Measurements from ENCODE around the gene MAPK1.
A peak's percentile ranks its signal among the peaks of the same experiment; 100 is the strongest.

MAPK1 gene

GRCh38 chr22:21803811-21804249 lies 63.6 kb downstream of the MAPK1 start:
- Histone ChIP-seq H3K4me3 (ENCODE audit: low read depth, low read length) (no peak overlapping the region), H3K36me3 (ENCODE audit: control insufficient read depth in 2 of 2, insufficient read depth in 1 of 2, low read length in 2 of 2) (peaks cover 12 to 90% of the 10 kb centered on the region in 2 experiments; a peak in 2 of 3 replicates), H3K27ac (ENCODE audit: extremely low read depth, low read depth, low read length) (no peak overlapping the region), H3K4me1 (ENCODE audit: control insufficient read depth, insufficient read depth, low read length) (peaks cover 3% of the 10 kb centered on the region; the same call in 1 of the 2 replicates), H3K9me3 (ENCODE audit: control insufficient read depth, insufficient read depth, low read depth, low read length) (no peaks in the 10 kb centered on the region)
- POLR2A ChIA-PET = no interaction called here
- TF ChIP-seq ZNF548 (tag by site-specific recombination; IDR thresholded peaks at IDR 0.05) = no peak
- peak; percentile 22; the same call in 1 of the 2 replicates for TF ChIP-seq ZFHX2 (tag by site-specific recombination; conservative IDR thresholded peaks at IDR 0.05)
- CTCF ChIA-PET = no interaction called here

- TF ChIP-seq ZNF544 (tag by site-specific recombination; IDR thresholded peaks at IDR 0.05) = no peak
- no peak for TF ChIP-seq ZNF513 (tag by site-specific recombination; IDR thresholded peaks at IDR 0.05)
- TF ChIP-seq ZNF664 (tag by site-specific recombination; IDR thresholded peaks at IDR 0.05) = no peak
- no peak for TF ChIP-seq ZNF677 (tag by site-specific recombination; IDR thresholded peaks at IDR 0.05)
- no peak for TF ChIP-seq ZNF146 (tag by site-specific recombination; IDR thresholded peaks at IDR 0.05)
- no peak for TF ChIP-seq EGR2 (tag by site-specific recombination; IDR thresholded peaks at IDR 0.05; ENCODE audit: low read depth)
- no peak for TF ChIP-seq ZFP3 (tag by site-specific recombination; IDR thresholded peaks at IDR 0.05; ENCODE audit: low read depth)
- no peak for TF ChIP-seq ZNF473 (tag by site-specific recombination; IDR thresholded peaks at IDR 0.05)
- no peak for TF ChIP-seq ZNF792 (tag by site-specific recombination; IDR thresholded peaks at IDR 0.05)
- no peak for TF ChIP-seq BCL11B (tag by site-specific recombination; IDR thresholded peaks at IDR 0.05; ENCODE audit: low read depth)
- TF ChIP-seq ZBTB44 (tag by site-specific recombination; IDR thresholded peaks at IDR 0.05) = no peak
- no peak for TF ChIP-seq ZNF24 (tag by site-specific recombination; IDR thresholded peaks at IDR 0.05)
- no peak for TF ChIP-seq ZNF18 (tag by site-specific recombination; IDR thresholded peaks at IDR 0.05)
- TF ChIP-seq ZBTB21 (tag by site-specific recombination; IDR thresholded peaks at IDR 0.05) = no peak
- no peak for TF ChIP-seq PRDM4 (tag by site-specific recombination; IDR thresholded peaks at IDR 0.05)
- no peak for TF ChIP-seq ZNF133 (tag by site-specific recombination; IDR thresholded peaks at IDR 0.05)
- TF ChIP-seq ZBTB8A (tag by site-specific recombination; IDR thresholded peaks at IDR 0.05) = no peak
- no peak for TF ChIP-seq ZFHX2 (tag by site-specific recombination; conservative IDR thresholded peaks at IDR 0.05)
- no peak overlapping the region for H3K27ac ChIP-seq (ENCODE audit: extremely low read depth, low read depth, low read length)
- ChIA-PET POLR2A (no interaction called here), CTCF (interaction anchor here (0.5 kb wide), 2 partner anchors 27 to 138 kb away, joined by 3 to 7 read pairs; no protein-coding TSS in a partner anchor)
- no peak overlapping the region for H3K4me3 ChIP-seq (ENCODE audit: low read depth, low read length)
- H3K4me1 ChIP-seq (ENCODE audit: control insufficient read depth, insufficient read depth, low read length) = no peaks in the 10 kb centered on the region
- H3K36me3 ChIP-seq (ENCODE audit: control insufficient read depth in 2 of 2, insufficient read depth in 1 of 2, low read length in 2 of 2) = peaks cover 12 to 97% of the 10 kb centered on the region in 2 experiments; a peak in 2 of 3 replicates
- no peaks in the 10 kb centered on the region for H3K9me3 ChIP-seq (ENCODE audit: control insufficient read depth, insufficient read depth, low read depth, low read length)
Observed at GRCh38 chr22:21802673-21803072, 64.8 kb downstream of the MAPK1 start.

Measured in HEK293 (cell line).